GM23338 (cell line): ENCODE measurements around the gene WDR87.

Experiments
- CTCF ChIP-seq, 2 experiments: fragments of 200-600 bp in 1 of 2; sonication (generic) in 1 of 2; conservative IDR thresholded peaks; 2 replicates each; pipeline versions ENCODE4 v1.5.1 to v1.6.1; 2016 to 2017; ENCODE audit warnings: antibody characterized with exemption in 2 of 2, low read depth in 2 of 2, mild to moderate bottlenecking in 2 of 2, moderate library complexity in 1 of 2
- EZH2 ChIP-seq: fragments of 200-600 bp; sonication (generic); IDR thresholded peaks from one replicate; pipeline ENCODE4 v1.8.0; 2017; ENCODE audit warnings: antibody characterized with exemption, mild to moderate bottlenecking, low read depth; ENCODE audit not compliant: unreplicated experiment

DNA sequence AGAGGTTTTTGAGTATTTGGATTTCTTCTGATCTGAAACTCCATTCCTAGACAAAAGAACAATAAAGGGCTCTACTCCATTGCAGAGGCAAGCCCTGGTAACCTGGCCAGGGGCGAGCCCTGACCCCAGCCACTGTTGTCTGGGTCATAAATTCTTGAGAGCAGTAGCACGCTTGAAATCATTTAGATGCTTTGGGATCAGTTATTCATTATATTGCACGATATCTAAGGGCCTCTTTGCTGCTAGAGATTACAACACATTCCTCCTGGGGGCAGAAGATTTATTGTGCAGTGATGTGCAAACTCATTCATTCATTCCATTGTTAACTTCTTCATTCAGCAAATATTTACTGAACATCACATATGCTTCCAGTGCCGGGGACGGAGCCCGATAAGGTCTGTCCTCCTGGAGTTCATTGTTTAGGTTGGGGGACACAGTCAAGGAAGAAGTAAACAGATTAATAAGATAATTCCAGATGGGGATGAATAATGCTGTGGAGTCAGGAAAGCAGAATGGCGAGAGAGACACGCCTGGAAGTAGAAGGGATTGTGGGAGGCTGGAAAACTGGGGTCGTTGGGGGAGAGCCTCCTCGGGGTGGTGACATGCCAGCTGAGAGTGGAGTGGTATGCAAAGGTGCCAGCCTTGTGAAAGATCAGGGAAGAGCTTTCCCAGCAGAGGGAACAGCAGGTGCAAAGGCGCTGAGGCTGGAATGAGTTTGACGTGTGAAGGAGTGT lies 35.6 kb upstream of the WDR87 start:
- no peak for TF ChIP-seq CTCF (conservative IDR thresholded peaks at IDR 0.05; ENCODE audit: low read depth in 2 of 2)
- TF ChIP-seq EZH2: no peak
